ENCODE measurements around the gene CST4.

- TF ChIP-seq CTCF (IDR thresholded peaks at IDR 0.05; ENCODE audit: poor library complexity) (no peak), EZH2phosphoT487 (IDR thresholded peaks at IDR 0.05; ENCODE audit: low read depth, severe bottlenecking, unreplicated experiment) (no peak), EZH2 (IDR thresholded peaks at IDR 0.05; ENCODE audit: borderline replicate concordance) (no peak)
Measured at GRCh38 chr20:23640018-23640601, 48.7 kb downstream of the CST4 start.

Data from hepatocyte (in vitro differentiated cells).